Fibroblast of lung (primary cell): ENCODE data around the gene GJC2. TPM values are rescaled to one million over a fixed set of nuclear protein-coding genes. Genes with fewer than 3 reads are reported as not detected.
A peak's percentile ranks its signal among the peaks of the same experiment; 100 is the strongest.
"Not testable (repeated sequence)": the region's sequence is repeated elsewhere in the genome, so short reads cannot be mapped to it uniquely, and the experiment has no call there.

ENCODE experiments used
- DNase-seq, 2 donors: peaks; one replicate each; pipeline versions ENCODE4 v3.0.0 to v3.0.0-alpha.2; 2010; ENCODE audit warnings: low read depth in 2 of 2
- H2AFZ ChIP-seq: 2 replicates; pipeline ENCODE4 v1.5.1; 2012; ENCODE audit warnings: low read length, control low read depth, inconsistent platforms
- H3K27ac ChIP-seq: 2 replicates; pipeline ENCODE4 v1.5.1; 2011; ENCODE audit warnings: low read length, control low read depth; ENCODE audit not compliant: insufficient read depth
- H3K27me3 ChIP-seq: 2 replicates; pipeline ENCODE4 v1.5.1; 2011; ENCODE audit warnings: mild to moderate bottlenecking, low read length; ENCODE audit not compliant: control insufficient read depth, insufficient read depth
- H3K36me3 ChIP-seq: 2 replicates; pipeline ENCODE4 v1.5.1; 2011; ENCODE audit warnings: low read length; ENCODE audit not compliant: control insufficient read depth, insufficient read depth
- H3K4me1 ChIP-seq: 2 replicates; pipeline ENCODE4 v1.5.1; 2011; ENCODE audit warnings: low read length; ENCODE audit not compliant: control insufficient read depth, insufficient read depth; ENCODE audit errors: extremely low read depth
- H3K4me2 ChIP-seq: 2 replicates; pipeline ENCODE4 v1.5.1; 2011; ENCODE audit warnings: low read length, control low read depth; ENCODE audit not compliant: insufficient read depth; ENCODE audit errors: extremely low read depth
- H3K4me3 ChIP-seq, 4 experiments: fragments of 200-600 bp in 1 of 4; sonication (generic) in 1 of 4; replicated peaks in 1 of 4; 2 replicates each; pipeline ENCODE4 v1.5.1; 2011 to 2016; ENCODE audit warnings: low read length in 4 of 4, low read depth in 3 of 4, mild to moderate bottlenecking in 3 of 4, control low read depth in 2 of 4, inconsistent platforms in 1 of 4, mixed read lengths in 1 of 4; ENCODE audit not compliant: insufficient read depth in 1 of 4; ENCODE audit errors: control extremely low read depth in 1 of 4
- H3K79me2 ChIP-seq: 2 replicates; pipeline ENCODE4 v1.5.1; 2012; ENCODE audit warnings: mild to moderate bottlenecking, low read length, inconsistent platforms; ENCODE audit not compliant: control insufficient read depth, insufficient read depth
- H3K9ac ChIP-seq: 2 replicates; pipeline ENCODE4 v1.5.1; 2011; ENCODE audit warnings: mild to moderate bottlenecking, low read length, control low read depth; ENCODE audit not compliant: insufficient read depth
- H3K9me3 ChIP-seq: 2 replicates; pipeline ENCODE4 v1.5.1; 2012; ENCODE audit warnings: low read depth, low read length; ENCODE audit not compliant: control insufficient read depth, insufficient read depth
- H4K20me1 ChIP-seq: 2 replicates; pipeline ENCODE4 v1.5.1; 2011; ENCODE audit warnings: low read length; ENCODE audit not compliant: control insufficient read depth, insufficient read depth; ENCODE audit errors: extremely low read depth
- CTCF ChIP-seq, 2 donors: IDR thresholded peaks in 1 of 2; conservative IDR thresholded peaks in 1 of 2; 1 replicate in 1 of 2; 2 replicates in 1 of 2; pipeline ENCODE4 v1.5.1; 2011 to 2012; ENCODE audit warnings: low read length in 2 of 2, control low read depth in 1 of 2, inconsistent platforms in 1 of 2, low read depth in 1 of 2, mild to moderate bottlenecking in 1 of 2
- EZH2 ChIP-seq: IDR thresholded peaks from 2 replicates; pipeline ENCODE4 v1.5.1; 2012; ENCODE audit warnings: low read length, control low read depth, mild to moderate bottlenecking; ENCODE audit errors: missing control alignments
- polyA plus RNA-seq, 2 donors: library from polyadenylated mRNA; depleted of rRNA in 1 of 2; stranded (reverse) in 1 of 2; unstranded in 1 of 2; fragments of >200 nt; gene quantifications; 2 replicates each; pipeline ENCODE4 v1.2.1, GENCODE V29; 2011 to 2012; ENCODE audit warnings: missing spikeins in 1 of 2
- total RNA-seq: library from RNA; depleted of rRNA; stranded (reverse); fragments of >200 nt; gene quantifications from 2 replicates; pipeline ENCODE4 v1.2.1, GENCODE V29; 2014

GJC2 gene
- total and polyA plus RNA-seq, 2 donors (not counting 1 experiment from before 2014, with no cell fraction given), result 1.4 to 13.4 TPM

DNA sequence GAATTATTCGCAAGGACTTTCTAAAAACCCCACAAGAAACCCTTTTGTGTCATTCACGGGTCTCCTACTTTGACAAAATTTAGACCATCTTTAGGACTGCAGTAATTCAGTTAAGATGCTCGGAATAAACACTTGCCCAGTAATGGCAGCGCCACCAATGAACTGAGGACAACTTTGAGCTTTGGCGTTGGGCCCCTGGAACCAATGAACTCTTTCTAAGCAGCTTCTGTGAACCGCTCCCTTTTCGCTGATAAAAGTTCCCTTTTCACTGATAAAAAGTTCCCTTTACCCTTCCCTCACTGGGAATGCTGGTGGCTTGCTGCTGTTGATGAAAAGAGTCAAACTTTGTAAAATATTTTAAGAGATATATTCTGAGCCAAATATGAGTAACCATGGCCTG, 39.2 kb upstream of the GJC2 start:
- Histone ChIP-seq H3K9ac (no peak overlapping the region), H3K9me3 (no peaks in the 10 kb centered on the region), H3K79me2 (peaks cover 13% of the 10 kb centered on the region), H4K20me1 (no peaks in the 10 kb centered on the region), H3K4me3 (peak overlapping the region in 1 of 4 experiments; percentile 98), H3K27me3 (no peaks in the 10 kb centered on the region), H3K36me3 (peaks cover 7% of the 10 kb centered on the region), H3K4me2 (no peak overlapping the region), H3K27ac (no peak overlapping the region), H2AFZ (no peak overlapping the region), H3K4me1 (no peaks in the 10 kb centered on the region)
- TF ChIP-seq EZH2 (no peak), CTCF (conservative IDR thresholded peaks at IDR 0.05 in 1 of 2, IDR thresholded peaks at IDR 0.05 in 1 of 2; ENCODE audit: low read depth in 1 of 2, low read length in 2 of 2) (no peak)
- no peak for DNase-seq

DNA sequence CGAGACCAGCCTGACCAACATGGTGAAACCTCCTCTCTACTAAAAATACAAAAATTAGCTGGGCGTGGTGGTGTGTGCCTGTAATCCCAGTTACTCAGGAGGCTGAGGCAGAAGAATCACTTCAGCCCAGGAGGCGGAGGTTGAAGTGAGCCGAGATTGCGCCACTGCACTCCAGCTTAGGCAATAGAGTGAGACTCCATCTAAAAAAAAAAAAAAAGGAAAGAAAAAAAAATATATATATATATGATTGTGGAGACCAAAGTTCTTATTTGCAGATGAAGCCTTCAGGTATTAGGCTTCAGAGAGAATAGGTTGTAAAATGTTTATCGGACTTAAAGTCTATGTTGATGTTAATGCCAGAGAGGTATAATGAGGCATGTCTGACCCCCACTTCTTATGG, 38.4 kb upstream of the GJC2 start:
- H3K79me2 ChIP-seq, result peaks cover 13% of the 10 kb centered on the region
- H3K36me3 ChIP-seq, DNase-seq, H3K4me3 ChIP-seq, H3K4me2 ChIP-seq, H3K27me3 ChIP-seq, H4K20me1 ChIP-seq, H3K27ac ChIP-seq, H3K9me3 ChIP-seq, H3K9ac ChIP-seq, H3K4me1 ChIP-seq, H2AFZ ChIP-seq: not testable (repeated sequence)

GRCh38 chr1:228112167-228112566, 37.6 kb upstream of the GJC2 start:
- no peak overlapping the region for H3K4me2 ChIP-seq
- H3K79me2 ChIP-seq, result peaks cover 13% of the 10 kb centered on the region
- no peaks in the 10 kb centered on the region for H4K20me1 ChIP-seq
- no peaks in the 10 kb centered on the region for H3K4me1 ChIP-seq
- H3K9ac ChIP-seq, result no peak overlapping the region
- H3K27me3 ChIP-seq, result no peaks in the 10 kb centered on the region
- DNase-seq, result no peak
- peaks cover 2% of the 10 kb centered on the region for H3K36me3 ChIP-seq
- H3K4me3 ChIP-seq, result no peak overlapping the region
- H2AFZ ChIP-seq, result no peak overlapping the region
- H3K27ac ChIP-seq, result no peak overlapping the region
- H3K9me3 ChIP-seq, result no peaks in the 10 kb centered on the region
- TF ChIP-seq CTCF (conservative IDR thresholded peaks at IDR 0.05 in 1 of 2, IDR thresholded peaks at IDR 0.05 in 1 of 2; ENCODE audit: low read depth in 1 of 2, low read length in 2 of 2), result no peak
- TF ChIP-seq EZH2, result no peak
